Choroid plexus epithelial cell (primary cell): ENCODE results near the gene ATP6V0A4.

Source experiments
- DNase-seq: peaks from one replicate; pipeline ENCODE4 v3.0.0-alpha.2; 2010; ENCODE audit warnings: low read depth
- H3K4me3 ChIP-seq: 2 replicates; pipeline ENCODE4 v1.5.1; 2011; ENCODE audit warnings: low read depth, mild to moderate bottlenecking, control low read depth, low read length, moderate library complexity
- TF ChIP-seq, protein P1 (sequence below): conservative IDR thresholded peaks from 2 replicates; pipeline ENCODE4 v1.5.1; 2011; ENCODE audit warnings: low read depth, mild to moderate bottlenecking, control low read depth, inconsistent platforms, low read length, moderate library complexity

The ATP6V0A4 gene

GRCh38 chr7:138797715-138798320, at the start of gene ATP6V0A4, which contains the start of gene TMEM213:
Gene ATP6V0A4, minus strand, starts transcription at chr7:138798196. Its CDS starts 26,949 bp downstream, at chr7:138771247.
Gene TMEM213, plus strand, starts transcription at chr7:138797994. Its CDS starts 111 bp downstream, at chr7:138798105.
- TF ChIP-seq, protein P1, sequence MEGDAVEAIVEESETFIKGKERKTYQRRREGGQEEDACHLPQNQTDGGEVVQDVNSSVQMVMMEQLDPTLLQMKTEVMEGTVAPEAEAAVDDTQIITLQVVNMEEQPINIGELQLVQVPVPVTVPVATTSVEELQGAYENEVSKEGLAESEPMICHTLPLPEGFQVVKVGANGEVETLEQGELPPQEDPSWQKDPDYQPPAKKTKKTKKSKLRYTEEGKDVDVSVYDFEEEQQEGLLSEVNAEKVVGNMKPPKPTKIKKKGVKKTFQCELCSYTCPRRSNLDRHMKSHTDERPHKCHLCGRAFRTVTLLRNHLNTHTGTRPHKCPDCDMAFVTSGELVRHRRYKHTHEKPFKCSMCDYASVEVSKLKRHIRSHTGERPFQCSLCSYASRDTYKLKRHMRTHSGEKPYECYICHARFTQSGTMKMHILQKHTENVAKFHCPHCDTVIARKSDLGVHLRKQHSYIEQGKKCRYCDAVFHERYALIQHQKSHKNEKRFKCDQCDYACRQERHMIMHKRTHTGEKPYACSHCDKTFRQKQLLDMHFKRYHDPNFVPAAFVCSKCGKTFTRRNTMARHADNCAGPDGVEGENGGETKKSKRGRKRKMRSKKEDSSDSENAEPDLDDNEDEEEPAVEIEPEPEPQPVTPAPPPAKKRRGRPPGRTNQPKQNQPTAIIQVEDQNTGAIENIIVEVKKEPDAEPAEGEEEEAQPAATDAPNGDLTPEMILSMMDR: no peak
- H3K4me3 ChIP-seq: no peak within 1 kb of the TSS

GRCh38 chr7:138845711-138846110, 47.7 kb upstream of the ATP6V0A4 start:
- TF ChIP-seq, protein P1: no peak
- DNase-seq: no peak
- H3K4me3 ChIP-seq: no peak overlapping the region

More at GRCh38 chr7:138797715-138798320, at the start of gene ATP6V0A4, which contains the start of gene TMEM213:
- DNase-seq: no peak

DNA sequence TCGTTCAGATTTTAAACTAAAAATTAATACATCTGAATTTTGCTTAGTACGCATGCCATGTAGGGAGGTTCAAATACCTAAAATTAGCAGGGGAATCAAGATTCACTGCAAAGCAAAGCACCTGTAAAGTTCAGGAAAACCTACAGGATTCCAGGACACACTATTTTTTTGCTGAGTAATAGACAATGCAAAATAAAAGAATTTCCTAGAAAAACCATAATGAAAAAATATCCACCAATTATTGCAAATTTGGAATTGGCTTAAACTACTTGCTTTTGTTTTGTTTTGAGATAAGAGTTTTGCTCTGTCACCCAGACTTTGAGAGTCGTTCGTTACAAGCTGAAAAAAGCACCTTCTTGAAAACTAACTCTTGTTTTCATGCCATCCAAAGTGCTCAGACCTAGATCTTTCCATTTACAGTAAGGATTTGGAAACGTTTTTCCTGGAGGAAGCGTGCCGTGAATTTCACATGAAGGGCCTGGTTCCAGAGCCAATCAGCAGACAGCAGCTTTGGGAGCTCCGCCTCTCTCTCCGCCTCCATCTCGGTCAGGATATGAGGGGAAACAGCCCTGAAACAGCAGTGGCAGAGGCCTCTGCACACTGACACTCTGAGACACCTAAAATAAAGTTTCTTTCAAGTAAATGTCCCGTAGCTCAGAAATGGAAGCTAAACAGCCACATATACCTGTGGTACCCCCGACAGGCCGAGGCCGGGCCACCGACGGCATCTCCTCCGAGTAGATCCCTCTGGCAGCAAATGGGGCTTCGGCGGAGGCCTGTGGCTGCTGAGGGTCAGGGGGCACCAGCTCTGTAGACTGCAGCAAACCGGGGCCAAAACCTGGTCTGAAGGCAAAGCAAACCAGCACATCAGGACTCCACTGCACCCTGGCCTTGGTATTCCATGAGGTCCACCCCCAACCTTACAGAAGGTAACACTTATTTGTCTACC, 45.9 kb upstream of the ATP6V0A4 start:
- no peak overlapping the region for H3K4me3 ChIP-seq
- TF ChIP-seq, protein P1: no peak
- DNase-seq: no peak

DNA sequence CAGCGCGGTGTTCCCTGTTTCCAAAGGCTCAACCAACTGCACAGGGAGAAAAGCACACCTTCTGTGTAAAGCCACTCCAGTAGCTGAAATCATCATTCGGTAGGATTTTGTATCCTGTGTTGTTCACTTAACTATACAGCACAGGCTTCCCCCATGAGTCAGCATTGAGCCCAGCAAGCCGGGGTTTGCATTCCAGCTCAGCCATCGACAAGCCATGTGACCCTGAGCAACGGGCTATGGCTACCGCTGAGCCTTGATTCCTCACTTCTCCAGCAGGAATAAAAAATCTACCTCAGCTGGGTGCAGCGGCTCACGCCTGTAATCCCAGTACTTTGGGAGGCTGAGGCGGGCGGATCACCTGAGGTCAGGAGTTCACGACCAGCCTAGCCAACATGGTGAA, 44.1 kb upstream of the ATP6V0A4 start:
- no peak overlapping the region for H3K4me3 ChIP-seq
- DNase-seq: peak; percentile 90
- TF ChIP-seq, protein P1: no peak

DNA sequence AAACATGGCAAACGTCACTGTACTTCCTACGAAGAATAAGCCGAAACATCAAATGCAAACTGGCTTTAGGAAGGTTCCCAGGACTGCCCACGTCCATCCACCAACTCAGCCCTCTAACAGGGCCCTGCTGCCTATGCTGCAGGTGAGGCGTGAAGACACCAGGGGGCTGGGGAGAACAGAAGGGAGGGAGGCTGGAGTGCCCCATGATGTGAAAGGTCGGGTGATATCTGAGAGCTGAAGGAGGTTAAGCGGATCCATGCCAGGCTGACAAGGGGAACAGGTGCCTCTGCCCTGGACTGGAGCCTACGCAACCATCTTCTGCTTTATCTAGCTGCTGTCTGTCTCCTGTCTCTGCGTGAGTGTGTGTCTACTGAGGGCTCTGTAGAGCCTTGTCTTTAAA, 40.2 kb upstream of the ATP6V0A4 start:
- H3K4me3 ChIP-seq: no peak overlapping the region
- TF ChIP-seq, protein P1: no peak
- no peak for DNase-seq

DNA sequence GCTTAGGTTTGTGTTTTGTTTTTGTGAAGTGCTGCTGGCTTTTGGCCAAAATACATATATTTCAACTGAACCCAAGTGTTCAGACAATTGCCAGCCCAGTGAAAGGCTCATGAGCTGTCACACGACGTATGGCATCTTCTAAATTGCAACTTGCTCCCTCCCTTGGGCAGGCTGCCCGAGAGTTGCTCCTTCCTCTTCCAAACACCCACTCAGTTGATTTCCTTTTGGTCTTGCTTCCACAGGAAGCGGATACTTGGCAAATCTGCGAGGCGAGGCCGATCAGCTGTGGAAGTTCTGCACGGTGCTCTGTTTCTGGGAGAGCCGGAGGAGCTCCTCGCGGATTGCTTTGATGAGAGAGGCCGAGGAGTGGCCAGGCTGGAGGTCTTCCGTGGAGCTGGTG, 39.6 kb upstream of the ATP6V0A4 start:
- H3K4me3 ChIP-seq: no peak overlapping the region

More for the DNA sequence above, 39.6 kb upstream of the ATP6V0A4 start:
- TF ChIP-seq, protein P1: no peak
- DNase-seq: peak; percentile 8
